Measurements from ENCODE around the gene HPN.
"Not testable (repeated sequence)": the region's sequence is repeated elsewhere in the genome, so short reads cannot be mapped to it uniquely, and the experiment has no call there.

The HPN gene

DNA sequence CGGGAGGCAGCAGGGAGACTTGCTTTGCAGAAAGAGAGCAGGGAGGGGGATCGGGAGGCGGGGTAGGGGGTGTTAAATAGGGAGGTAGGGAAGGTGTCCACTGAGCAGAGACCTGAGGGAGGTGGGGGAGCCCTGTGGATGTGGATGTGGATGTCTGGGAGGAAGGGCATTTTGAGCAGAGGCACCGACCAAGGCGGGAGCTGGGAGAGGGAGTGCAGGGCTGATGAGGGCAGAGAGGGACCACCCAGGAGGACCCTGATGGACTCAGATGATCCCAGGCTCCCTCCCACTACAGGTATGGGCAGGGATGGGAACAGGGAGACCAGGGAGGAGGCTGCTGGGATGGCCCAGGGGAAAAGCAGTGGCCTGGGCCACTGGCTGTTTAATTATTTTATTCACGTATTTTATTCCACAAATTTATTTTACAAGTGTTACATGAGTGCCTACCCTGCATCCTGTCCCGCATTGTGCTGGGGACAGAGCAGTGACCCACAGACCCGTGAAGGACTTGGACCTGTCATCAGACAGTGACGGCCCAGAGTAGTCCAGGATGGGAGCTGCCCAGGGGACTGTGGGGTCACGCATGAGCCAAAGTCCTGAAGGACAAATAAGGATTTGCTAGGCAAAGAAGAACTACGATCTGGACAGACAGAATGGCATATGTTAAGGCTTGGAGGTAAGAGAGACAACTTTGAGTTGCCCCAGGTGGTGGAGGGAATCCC lies 36.1 kb upstream of the HPN start:
- TF ChIP-seq, protein P1, sequence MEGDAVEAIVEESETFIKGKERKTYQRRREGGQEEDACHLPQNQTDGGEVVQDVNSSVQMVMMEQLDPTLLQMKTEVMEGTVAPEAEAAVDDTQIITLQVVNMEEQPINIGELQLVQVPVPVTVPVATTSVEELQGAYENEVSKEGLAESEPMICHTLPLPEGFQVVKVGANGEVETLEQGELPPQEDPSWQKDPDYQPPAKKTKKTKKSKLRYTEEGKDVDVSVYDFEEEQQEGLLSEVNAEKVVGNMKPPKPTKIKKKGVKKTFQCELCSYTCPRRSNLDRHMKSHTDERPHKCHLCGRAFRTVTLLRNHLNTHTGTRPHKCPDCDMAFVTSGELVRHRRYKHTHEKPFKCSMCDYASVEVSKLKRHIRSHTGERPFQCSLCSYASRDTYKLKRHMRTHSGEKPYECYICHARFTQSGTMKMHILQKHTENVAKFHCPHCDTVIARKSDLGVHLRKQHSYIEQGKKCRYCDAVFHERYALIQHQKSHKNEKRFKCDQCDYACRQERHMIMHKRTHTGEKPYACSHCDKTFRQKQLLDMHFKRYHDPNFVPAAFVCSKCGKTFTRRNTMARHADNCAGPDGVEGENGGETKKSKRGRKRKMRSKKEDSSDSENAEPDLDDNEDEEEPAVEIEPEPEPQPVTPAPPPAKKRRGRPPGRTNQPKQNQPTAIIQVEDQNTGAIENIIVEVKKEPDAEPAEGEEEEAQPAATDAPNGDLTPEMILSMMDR (IDR thresholded peaks at IDR 0.05; ENCODE audit: low read length) = no peak
- TF ChIP-seq EZH2 (optimal IDR thresholded peaks at IDR 0.05; ENCODE audit: low read depth, low read length) = no peak
- no peak for TF ChIP-seq EZH2phosphoT487 (IDR thresholded peaks at IDR 0.05; ENCODE audit: low read length)
- H3K27me3 ChIP-seq (replicated peaks; ENCODE audit: insufficient read depth, low read length) = no peaks in the 10 kb centered on the region
- H2AFZ ChIP-seq (ENCODE audit: low read length) = no peak overlapping the region
- no peaks in the 10 kb centered on the region for H3F3A ChIP-seq (ENCODE audit: insufficient read depth, low read length)
- H4K20me1 ChIP-seq (ENCODE audit: insufficient read depth, low read length) = no peaks in the 10 kb centered on the region
- H3K9me2 ChIP-seq (replicated peaks; ENCODE audit: insufficient read depth, low read length) = no peaks in the 10 kb centered on the region
- H3K79me2 ChIP-seq (ENCODE audit: low read length) = peaks cover 6% of the 10 kb centered on the region; the same call in 1 of the 2 replicates
- no peak overlapping the region for H3K4me3 ChIP-seq (ENCODE audit: low read length)
- no peak overlapping the region for H3K4me2 ChIP-seq (ENCODE audit: low read depth, low read length)
- no peak overlapping the region for H3K9ac ChIP-seq (ENCODE audit: low read length)
- H3K27ac ChIP-seq (ENCODE audit: low read length) = no peak overlapping the region
- DNase-seq = no peak
- no peaks in the 10 kb centered on the region for H3K36me3 ChIP-seq (replicated peaks; ENCODE audit: insufficient read depth, low read length)
- H3K4me1 ChIP-seq (ENCODE audit: low read length) = no peaks in the 10 kb centered on the region
- H3K9me3 ChIP-seq (replicated peaks; ENCODE audit: insufficient read depth, low read length) = no peaks in the 10 kb centered on the region

DNA sequence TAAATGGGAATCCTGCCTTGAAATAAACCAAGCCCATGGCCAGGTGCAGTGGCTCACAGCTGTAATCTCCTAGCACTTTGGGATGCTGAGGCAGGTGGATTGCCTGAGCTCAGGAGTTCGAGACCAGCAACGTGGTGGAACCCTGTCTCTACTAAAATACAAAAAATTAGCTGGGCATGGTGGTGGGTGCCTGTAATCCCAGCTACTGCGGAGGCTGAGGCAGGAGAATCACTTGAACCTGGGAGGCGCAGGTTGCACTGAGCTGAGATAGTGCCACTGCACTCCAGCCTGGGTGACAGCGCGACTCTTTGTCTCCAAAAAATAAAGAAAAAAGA lies 35.5 kb upstream of the HPN start:
- H3K27me3 ChIP-seq (replicated peaks; ENCODE audit: insufficient read depth, low read length); H3K4me3 ChIP-seq (ENCODE audit: low read length); H3K27ac ChIP-seq (ENCODE audit: low read length); H3K4me1 ChIP-seq (ENCODE audit: low read length); H3K9ac ChIP-seq (ENCODE audit: low read length); H3K9me3 ChIP-seq (replicated peaks; ENCODE audit: insufficient read depth, low read length); H3K36me3 ChIP-seq (replicated peaks; ENCODE audit: insufficient read depth, low read length); DNase-seq; H3K9me2 ChIP-seq (replicated peaks; ENCODE audit: insufficient read depth, low read length); H3K4me2 ChIP-seq (ENCODE audit: low read depth, low read length); H3F3A ChIP-seq (ENCODE audit: insufficient read depth, low read length); H2AFZ ChIP-seq (ENCODE audit: low read length); H3K79me2 ChIP-seq (ENCODE audit: low read length); H4K20me1 ChIP-seq (ENCODE audit: insufficient read depth, low read length): not testable (repeated sequence)

DNA sequence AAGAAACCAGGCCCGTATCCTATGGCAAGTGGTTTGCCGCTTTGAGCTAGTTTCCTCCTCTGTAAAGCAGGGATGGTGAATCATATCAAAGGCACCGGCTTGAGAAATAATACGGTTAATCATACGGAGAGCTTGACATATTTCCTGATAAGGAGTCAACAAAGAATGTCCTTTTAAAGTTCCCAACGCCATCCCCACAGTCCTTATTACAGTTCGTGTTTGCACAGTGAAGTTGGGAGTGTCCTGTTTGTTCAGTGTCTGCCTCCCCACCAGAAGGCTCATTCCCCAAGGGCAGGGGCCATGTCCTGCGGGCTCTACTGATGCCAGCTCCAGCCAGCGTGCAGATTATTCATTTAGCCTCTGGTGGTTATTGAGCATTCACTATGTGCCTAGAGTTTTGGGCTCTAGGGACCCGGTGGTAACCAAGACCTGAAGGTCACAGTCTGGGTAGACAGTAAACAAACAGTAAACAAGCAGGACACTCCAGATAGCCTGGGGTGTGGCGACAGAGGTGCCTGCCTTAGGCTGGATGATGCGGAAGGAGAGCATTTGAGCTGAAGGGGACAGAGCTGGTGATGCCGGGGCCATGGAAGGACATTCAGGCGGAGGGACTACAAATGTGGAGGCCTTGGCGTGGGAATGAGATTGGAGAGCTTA lies 35.1 kb upstream of the HPN start:
- Histone ChIP-seq H3K79me2 (ENCODE audit: low read length) (no peaks in the 10 kb centered on the region), H3K27ac (ENCODE audit: low read length) (no peak overlapping the region), H3K4me3 (ENCODE audit: low read length) (no peak overlapping the region), H3K9ac (ENCODE audit: low read length) (no peak overlapping the region), H2AFZ (ENCODE audit: low read length) (no peak overlapping the region), H3F3A (ENCODE audit: insufficient read depth, low read length) (no peaks in the 10 kb centered on the region), H3K9me3 (replicated peaks; ENCODE audit: insufficient read depth, low read length) (no peaks in the 10 kb centered on the region), H3K4me2 (ENCODE audit: low read depth, low read length) (no peak overlapping the region), H3K9me2 (replicated peaks; ENCODE audit: insufficient read depth, low read length) (no peaks in the 10 kb centered on the region), H3K36me3 (replicated peaks; ENCODE audit: insufficient read depth, low read length) (no peaks in the 10 kb centered on the region), H3K4me1 (ENCODE audit: low read length) (no peaks in the 10 kb centered on the region), H3K27me3 (replicated peaks; ENCODE audit: insufficient read depth, low read length) (no peaks in the 10 kb centered on the region), H4K20me1 (ENCODE audit: insufficient read depth, low read length) (no peaks in the 10 kb centered on the region)
- no peak for DNase-seq
- TF ChIP-seq, protein P1 (IDR thresholded peaks at IDR 0.05; ENCODE audit: low read length) = no peak
- no peak for TF ChIP-seq EZH2 (optimal IDR thresholded peaks at IDR 0.05; ENCODE audit: low read depth, low read length)
- TF ChIP-seq EZH2phosphoT487 (IDR thresholded peaks at IDR 0.05; ENCODE audit: low read length) = no peak

DNA sequence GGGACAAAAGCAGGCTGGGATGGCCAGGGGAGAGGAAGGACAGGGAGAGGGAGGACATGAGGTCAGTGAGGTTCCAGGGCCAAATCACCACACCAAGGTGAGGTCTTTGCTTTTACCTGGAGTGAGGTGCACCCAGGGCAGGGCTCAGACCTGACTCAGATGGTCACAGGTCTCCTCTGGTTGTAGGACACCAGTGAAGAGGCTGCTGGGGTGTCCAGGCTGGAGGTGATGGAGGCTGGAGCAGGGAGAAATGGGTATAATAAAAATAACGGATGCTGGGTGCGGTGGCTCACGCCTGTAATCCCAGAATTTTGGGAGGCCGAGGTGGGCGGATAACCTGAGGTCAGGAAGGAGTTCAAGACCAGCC lies 34.5 kb upstream of the HPN start:
- H3K9ac ChIP-seq (ENCODE audit: low read length) = no peak overlapping the region
- H3K4me3 ChIP-seq (ENCODE audit: low read length) = no peak overlapping the region
- no peak for TF ChIP-seq EZH2phosphoT487 (IDR thresholded peaks at IDR 0.05; ENCODE audit: low read length)

DNA sequence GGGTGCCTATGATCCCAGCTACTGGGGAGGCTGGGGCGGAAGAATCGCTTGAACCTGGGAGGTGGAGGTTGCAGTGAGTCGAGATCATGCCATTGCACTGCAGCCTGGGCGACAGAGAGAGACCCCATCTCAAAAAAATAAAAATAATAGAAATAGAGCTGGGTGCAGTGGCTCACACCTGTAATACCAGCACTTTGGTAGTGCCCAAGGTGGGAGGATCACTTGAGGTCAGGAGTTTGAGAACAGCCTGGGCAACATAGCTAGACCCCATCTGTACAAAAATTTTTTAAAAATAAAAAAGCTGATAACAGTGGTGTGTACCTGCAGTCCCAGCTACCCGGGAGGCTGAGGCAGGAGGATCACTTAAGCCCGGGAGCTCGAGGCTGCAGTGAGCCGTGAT lies 34.1 kb upstream of the HPN start:
- not testable (repeated sequence) for H3K9ac ChIP-seq (ENCODE audit: low read length); H3K79me2 ChIP-seq (ENCODE audit: low read length); H3K36me3 ChIP-seq (replicated peaks; ENCODE audit: insufficient read depth, low read length); H3F3A ChIP-seq (ENCODE audit: insufficient read depth, low read length); H3K4me1 ChIP-seq (ENCODE audit: low read length); H3K27me3 ChIP-seq (replicated peaks; ENCODE audit: insufficient read depth, low read length); H3K27ac ChIP-seq (ENCODE audit: low read length); H3K9me3 ChIP-seq (replicated peaks; ENCODE audit: insufficient read depth, low read length); H3K4me3 ChIP-seq (ENCODE audit: low read length); DNase-seq; H2AFZ ChIP-seq (ENCODE audit: low read length); H3K9me2 ChIP-seq (replicated peaks; ENCODE audit: insufficient read depth, low read length); H4K20me1 ChIP-seq (ENCODE audit: insufficient read depth, low read length); H3K4me2 ChIP-seq (ENCODE audit: low read depth, low read length)

More for the DNA sequence above, 34.5 kb upstream of the HPN start:
- Histone ChIP-seq H3F3A (ENCODE audit: insufficient read depth, low read length) (no peaks in the 10 kb centered on the region), H3K9me3 (replicated peaks; ENCODE audit: insufficient read depth, low read length) (no peaks in the 10 kb centered on the region), H2AFZ (ENCODE audit: low read length) (no peak overlapping the region), H3K27ac (ENCODE audit: low read length) (no peak overlapping the region), H3K9me2 (replicated peaks; ENCODE audit: insufficient read depth, low read length) (no peaks in the 10 kb centered on the region), H3K4me1 (ENCODE audit: low read length) (no peaks in the 10 kb centered on the region), H3K79me2 (ENCODE audit: low read length) (no peaks in the 10 kb centered on the region), H3K36me3 (replicated peaks; ENCODE audit: insufficient read depth, low read length) (no peaks in the 10 kb centered on the region), H3K4me2 (ENCODE audit: low read depth, low read length) (no peak overlapping the region), H3K27me3 (replicated peaks; ENCODE audit: insufficient read depth, low read length) (no peaks in the 10 kb centered on the region), H4K20me1 (ENCODE audit: insufficient read depth, low read length) (no peaks in the 10 kb centered on the region)
- DNase-seq = no peak

Measured in MM.1S (cell line).